ENCODE results near the gene ZNF296.
A peak's percentile ranks its signal among the peaks of the same experiment; 100 is the strongest.
"Not testable (repeated sequence)": the region's sequence is repeated elsewhere in the genome, so short reads cannot be mapped to it uniquely, and the experiment has no call there.

Gene ZNF296

DNA sequence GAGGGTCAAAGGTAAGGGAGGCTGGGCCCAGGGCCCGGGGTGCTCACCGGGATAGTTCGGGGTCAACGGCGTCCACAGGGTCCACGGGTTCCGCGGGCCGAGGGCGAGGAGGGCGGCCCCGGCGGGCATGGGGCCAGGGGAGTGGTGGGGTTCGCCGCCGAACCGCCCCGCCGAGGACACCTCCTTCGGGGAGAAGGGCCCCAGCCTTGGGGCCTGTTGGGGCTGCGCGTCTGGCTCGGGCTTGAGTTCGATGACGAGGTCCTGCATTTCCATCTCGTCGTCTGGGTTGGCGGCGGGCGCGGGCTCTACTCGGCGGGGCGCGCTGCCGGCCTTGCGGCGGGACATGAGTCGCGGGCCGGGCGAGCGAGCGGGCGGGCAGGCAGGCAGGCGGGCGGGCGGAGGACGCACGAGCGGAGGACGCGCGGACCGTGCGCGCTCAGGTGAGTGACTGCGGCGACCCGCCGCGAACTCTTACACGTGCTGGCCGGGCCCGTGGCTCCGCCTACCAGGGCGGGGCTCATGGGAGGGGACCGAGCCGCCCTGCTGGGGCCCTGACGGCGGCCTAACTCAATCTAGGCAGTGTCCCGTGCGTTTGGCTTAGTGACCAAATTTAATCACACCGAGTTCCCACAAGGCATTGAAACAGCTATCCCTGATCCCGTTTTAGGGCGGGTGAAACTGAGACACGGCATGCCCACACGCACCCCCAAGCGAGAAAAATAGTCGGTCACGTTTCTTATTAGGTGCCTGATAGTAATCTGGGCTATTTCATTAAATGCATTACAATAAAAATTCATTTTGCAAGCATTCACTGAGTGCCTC lies at the start of gene ZNF296:
ZNF296 (minus strand) TSS at position 450 of the 822 bp plus-strand sequence; CDS start at position 345, 105 bp downstream.
- DNase-seq, result peak; percentile 82

DNA sequence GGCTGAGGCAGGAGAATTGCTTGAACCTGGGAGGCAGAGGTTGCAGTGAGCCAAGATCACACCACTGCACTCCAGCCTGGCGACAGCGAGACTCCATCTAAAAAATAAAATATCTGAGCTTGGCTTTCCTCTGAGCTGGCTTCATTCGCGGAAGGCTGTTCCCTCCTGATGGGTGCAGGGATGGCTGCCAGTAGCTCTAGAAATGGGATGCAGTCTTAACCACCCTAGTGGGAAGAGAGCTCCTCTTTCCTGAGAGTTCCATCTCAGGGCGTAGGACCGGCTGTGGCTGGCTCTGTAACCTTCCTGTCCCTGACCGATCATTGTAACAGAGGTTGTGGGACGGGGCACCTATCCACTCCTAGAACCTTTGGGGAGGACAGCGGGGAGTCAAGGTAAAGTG lies 49.1 kb upstream of the ZNF296 start:
- no peak for DNase-seq

DNA sequence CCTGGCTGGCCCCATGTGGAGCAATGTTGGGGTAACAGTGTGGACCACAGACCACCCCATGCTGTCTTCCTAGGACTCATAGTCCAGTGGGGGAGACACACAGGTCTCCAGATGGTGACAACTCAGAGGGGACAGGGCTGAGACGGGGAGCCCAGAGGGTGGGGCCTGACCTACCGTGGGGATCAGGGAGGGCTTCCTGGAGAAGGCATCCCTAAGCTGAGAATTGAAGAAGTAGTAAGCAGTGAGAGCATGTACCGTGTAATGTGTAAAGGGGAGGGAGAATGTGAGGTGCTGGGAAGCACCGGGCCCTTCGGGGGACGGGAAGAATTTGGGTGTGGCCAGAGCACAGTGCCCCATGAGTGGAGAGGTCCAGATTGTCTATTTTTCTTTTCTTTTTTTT lies 47.7 kb upstream of the ZNF296 start:
- DNase-seq, result no peak

GRCh38 chr19:45123440-45123850 lies 47.2 kb upstream of the ZNF296 start:
- no peak for DNase-seq

DNA sequence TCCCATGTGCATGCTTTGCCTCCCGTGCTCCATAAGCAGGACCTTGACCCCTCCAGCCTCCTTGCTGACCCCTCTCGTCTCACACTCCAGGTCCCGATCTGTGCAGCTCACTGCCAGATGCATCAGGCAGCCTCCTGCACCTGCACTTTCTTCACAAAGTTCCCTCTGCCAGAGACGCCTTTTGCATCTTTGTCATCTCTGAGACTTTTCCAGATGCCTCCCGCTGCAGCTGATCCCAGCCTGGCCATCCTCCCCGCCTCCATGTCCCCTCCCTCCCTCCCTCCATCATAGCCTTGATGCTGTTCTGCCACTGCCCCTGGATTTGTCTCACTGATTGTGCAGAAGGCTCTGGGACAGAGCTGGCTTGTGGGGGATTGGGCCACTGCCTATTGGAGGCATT lies 46.6 kb upstream of the ZNF296 start:
- DNase-seq, result no peak

DNA sequence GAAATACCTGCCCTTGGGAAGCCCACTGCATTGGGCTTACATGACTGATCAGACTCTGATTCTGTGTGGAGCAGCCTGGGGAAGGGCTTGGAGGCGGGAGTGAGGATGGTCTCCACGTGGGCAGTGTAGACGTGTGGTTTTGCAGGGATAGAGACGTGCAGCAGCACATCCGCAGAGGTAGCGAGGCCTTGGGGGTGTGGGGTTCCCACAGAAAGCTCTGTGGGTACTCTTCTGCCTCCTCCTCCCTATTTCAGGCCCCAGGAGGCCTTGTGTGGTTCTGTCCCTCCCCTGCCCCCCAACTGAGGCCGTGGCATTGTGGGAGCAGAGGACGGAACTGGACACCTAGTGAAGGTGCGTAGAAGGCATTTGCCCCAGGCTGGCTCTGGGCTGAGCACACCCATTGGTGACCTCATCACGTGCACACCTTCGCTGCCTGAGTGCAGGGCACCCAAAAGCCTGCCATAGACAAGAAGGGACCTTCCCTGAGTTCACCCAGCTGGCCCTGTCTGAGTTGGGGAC lies 45.6 kb upstream of the ZNF296 start:
- no peak for DNase-seq

DNA sequence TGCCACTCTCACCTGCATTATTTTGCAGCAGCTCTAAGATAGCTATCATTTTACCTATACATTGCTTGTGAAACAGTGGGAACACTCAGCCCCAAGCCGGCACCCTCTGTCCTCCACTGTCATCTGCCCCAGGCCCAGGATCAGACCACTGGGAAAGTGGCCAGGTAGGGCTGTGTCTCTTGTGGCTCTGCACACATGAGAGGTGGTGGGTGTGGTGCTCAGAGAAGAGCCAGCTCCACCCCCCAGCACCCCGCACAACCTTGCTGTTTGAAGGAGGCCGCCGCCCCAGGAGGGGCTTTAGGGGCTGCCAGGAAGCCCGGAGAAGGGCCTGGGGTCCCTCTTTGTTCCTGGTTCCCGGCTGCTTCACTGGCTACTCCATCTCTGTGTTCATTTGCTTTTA lies 43.3 kb upstream of the ZNF296 start:
- DNase-seq, result no peak

- not testable (repeated sequence) for DNase-seq
Measured at GRCh38 chr19:45118591-45119355, 42.5 kb upstream of the ZNF296 start.

- DNase-seq, result no peak
Measured at GRCh38 chr19:45118106-45118505, 41.8 kb upstream of the ZNF296 start.

DNA sequence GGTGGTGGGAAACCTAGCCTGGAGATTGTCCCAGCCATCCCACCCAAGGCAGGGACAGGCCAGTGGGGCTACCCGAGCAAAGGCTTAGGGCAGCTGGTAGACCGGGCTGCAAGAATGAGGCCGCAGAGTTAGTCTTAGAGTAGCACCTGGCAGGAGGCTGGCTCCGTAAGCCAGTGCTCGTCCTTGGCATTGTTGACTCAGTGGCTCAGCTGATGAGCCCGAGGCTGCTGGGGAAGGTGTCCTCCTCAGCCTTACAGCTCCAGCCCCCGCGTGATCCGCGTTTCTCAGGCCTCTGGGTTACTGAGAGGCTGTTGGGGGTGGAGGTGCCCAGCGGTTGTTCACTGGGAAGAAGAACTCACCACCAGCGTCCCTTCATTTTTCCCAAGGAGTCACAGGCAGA lies 41.4 kb upstream of the ZNF296 start:
- no peak for DNase-seq

GRCh38 chr19:45117167-45117594 lies 40.9 kb upstream of the ZNF296 start:
- DNase-seq, result peak; percentile 77

- DNase-seq, result no peak
Measured at GRCh38 chr19:45115809-45116615, 39.7 kb upstream of the ZNF296 start.

DNA sequence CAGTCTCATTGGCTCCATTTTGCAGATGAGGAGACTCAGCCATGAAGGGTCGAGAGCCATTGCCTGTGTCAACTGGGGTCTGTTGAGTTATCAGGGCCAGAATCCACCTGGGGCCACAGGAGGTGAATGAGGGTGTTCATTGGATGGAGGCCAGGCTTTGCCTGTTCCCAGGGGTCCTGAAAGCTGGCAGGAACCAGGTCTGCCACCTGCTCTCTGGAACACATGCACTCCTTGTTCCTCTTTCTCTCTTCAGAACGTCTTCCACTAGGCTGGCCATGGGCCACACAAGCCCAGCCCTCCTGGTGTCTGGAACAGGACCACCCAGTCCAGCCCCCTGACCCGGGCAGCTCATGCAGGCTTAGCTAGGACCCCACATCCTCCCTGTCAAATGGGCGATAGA lies 37.8 kb upstream of the ZNF296 start:
- no peak for DNase-seq

GRCh38 chr19:45113628-45114027 lies 37.4 kb upstream of the ZNF296 start:
- DNase-seq, result no peak

- no peak for DNase-seq
Measured at GRCh38 chr19:45112111-45112827, 36.0 kb upstream of the ZNF296 start.

GRCh38 chr19:45110851-45111266 lies 34.6 kb upstream of the ZNF296 start:
- DNase-seq, result no peak

- no peak for DNase-seq
Measured at GRCh38 chr19:45107621-45108150, 31.4 kb upstream of the ZNF296 start.

DNA sequence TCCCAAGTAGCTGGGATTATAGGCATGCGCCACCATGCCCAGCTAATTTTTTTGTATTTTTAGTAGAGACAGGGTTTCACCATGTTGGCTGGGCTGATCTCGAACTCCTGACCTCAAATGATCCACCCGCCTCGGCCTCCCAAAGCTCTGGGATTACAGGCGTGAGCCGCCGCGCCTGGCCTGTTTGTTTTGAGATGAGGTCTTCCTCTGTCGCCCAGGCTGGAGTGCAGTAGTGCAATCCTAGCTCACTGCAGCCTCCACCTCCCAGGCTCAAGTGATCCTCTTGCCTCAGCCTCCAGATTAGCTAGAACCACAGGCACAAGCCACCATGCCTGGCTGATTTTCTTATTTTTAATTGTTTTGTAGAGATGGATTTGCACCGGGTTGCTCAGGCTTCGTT lies 30.1 kb upstream of the ZNF296 start:
- DNase-seq, result not testable (repeated sequence)

DNA sequence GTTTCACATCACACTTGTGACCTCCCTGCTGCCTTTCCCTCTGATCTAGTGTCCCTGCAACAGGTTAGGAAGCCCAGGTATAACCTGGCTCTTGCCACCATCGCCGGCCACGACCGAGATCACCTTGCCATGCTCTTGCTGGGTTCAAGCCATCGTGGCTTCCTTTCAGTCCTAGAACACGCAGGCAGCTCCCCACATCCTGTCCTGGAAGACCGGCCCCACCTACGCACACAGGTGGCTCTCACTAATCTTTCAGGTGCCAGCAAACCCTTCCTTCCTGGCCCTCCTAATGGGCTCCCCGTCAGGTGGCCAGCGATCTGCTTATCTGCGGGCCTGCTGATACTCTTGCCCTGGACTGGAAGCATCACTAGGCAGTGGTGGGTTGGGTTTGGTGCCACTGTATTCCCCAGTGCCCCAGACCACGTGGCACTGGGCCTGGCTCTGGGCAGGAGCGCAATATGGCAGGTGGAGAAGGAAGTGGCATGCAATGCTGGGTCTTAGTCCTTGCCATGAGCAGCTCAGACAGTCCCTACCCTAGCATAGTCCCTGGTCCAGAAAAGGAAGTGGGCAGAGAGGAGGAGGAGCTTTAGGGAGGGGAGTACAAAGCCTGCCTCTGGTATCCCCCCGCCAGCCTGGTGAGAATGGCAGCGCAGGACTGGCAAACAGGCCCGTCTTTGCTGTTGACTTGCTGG lies 28.5 kb upstream of the ZNF296 start:
- no peak for DNase-seq

DNA sequence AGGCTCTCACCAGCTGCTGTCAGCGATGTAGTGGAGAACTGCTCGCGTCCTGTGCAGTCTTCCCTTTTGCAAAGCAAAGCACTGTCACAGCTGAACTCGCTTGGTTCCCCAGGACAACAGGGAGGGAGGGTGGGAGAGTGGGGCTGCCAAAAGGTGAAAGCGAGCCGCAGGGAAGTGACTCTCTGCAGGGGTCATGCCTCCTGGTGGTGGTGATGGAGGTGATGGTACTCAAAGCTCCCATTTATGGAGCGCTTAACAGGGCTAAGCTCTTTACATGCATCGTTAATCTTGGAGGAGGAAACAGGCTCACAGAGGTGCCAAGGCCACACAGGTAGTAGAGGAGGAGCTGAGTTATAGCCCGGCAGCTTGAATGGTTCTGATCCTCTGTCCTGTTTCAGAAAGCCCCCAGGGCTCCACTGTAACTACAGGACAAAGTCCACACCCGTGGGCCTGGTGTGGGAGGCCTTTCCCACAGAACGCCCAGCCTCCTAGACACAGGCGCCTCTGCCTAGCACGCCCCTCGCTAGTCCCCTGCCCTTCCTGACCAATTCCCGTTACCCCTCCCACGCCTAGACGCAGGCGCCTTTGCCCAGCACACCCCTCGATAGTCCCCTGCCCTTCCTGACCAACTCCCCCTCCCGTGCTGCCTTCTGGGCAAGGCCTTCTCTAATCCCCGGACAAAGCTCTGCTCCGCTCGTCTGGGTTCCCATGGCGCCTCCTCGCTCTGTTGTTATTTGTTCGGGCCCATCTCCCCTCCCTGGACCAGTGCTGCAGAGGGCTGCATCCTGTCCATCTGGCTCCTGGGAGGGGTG lies 27.4 kb upstream of the ZNF296 start:
- DNase-seq, result no peak

DNA sequence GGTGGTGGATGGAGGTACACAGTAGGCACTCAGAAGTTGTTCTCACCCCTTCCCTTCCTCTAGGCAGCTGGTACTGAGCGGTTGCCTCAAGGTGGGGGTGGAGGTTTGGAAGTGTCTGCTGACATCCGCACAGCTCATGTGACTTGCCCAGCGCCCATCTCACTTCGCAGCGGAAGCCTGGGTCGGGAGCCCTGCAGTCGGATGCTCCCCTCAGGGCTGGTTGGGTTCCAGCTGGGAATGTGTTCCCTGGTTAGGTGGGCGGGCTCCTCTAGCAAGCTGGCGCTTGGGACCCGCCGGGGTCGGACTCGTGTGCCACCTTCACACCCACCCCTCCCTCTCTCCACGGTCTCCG lies 26.9 kb upstream of the ZNF296 start:
- DNase-seq, result no peak

All from stimulated activated CD4-positive, alpha-beta T cell treated with anti-CD3 and anti-CD28 coated beads, Interleukin-1b, Interleukin-23, amount 100 ng/mL, for 48 hours (primary cell).